CD4-positive, alpha-beta memory T cell (primary cell): ENCODE measurements around the gene CPZ. TPM values are rescaled to one million over a fixed set of nuclear protein-coding genes. Genes with fewer than 3 reads are reported as not detected.

Experiments
- CTCF ChIA-PET: fragments of 350-600 bp; sonication (Branson Sonifier 250); formaldehyde crosslinking; loops from one replicate; lab custom pipeline; 2021; ENCODE audit warnings: inconsistent platforms; ENCODE audit not compliant: partially characterized antibody; lab: Charles Lee
- POLR2A ChIA-PET: fragments of 350-600 bp; sonication (Branson Sonifier 250); formaldehyde crosslinking; loops from one replicate; lab custom pipeline; 2021; ENCODE audit not compliant: partially characterized antibody; lab: Charles Lee
- DNase-seq, 5 donors: peaks; one replicate each; pipeline versions ENCODE4 v3.0.0 to v3.0.0-alpha.2; 2020 to 2022; ENCODE audit warnings: mixed read lengths in 1 of 5
- H3K27ac ChIP-seq: one replicate; pipeline ENCODE4 v1.7.0; 2013; ENCODE audit warnings: low read depth, low read length
- H3K27me3 ChIP-seq: 2 replicates; pipeline ENCODE4 v1.7.0; 2013; ENCODE audit warnings: mild to moderate bottlenecking, low read length, moderate library complexity; ENCODE audit not compliant: insufficient read depth
- H3K36me3 ChIP-seq: 2 replicates; pipeline ENCODE4 v1.7.0; 2013; ENCODE audit warnings: mild to moderate bottlenecking, low read length, moderate library complexity; ENCODE audit not compliant: insufficient read depth
- H3K4me1 ChIP-seq: 2 replicates; pipeline ENCODE4 v1.7.0; 2013; ENCODE audit warnings: mild to moderate bottlenecking, low read length, moderate library complexity; ENCODE audit not compliant: insufficient read depth
- H3K4me3 ChIP-seq, 2 donors: one replicate each; pipeline ENCODE4 v1.7.0; 2013; ENCODE audit warnings: low read length in 2 of 2, mild to moderate bottlenecking in 1 of 2
- H3K9me3 ChIP-seq, 2 donors: one replicate each; pipeline ENCODE4 v1.7.0; 2013; ENCODE audit warnings: low read length in 2 of 2, control low read depth in 1 of 2; ENCODE audit not compliant: control insufficient read depth in 1 of 2
- H3K27ac Mint-ChIP-seq, 7 donors: one replicate each; pipeline ENCODE4 v1.8.0; 2020 to 2021; ENCODE audit warnings: mixed read lengths in 7 of 7, mild to moderate bottlenecking in 6 of 7, inconsistent platforms in 3 of 7, moderate library complexity in 3 of 7
- H3K27me3 Mint-ChIP-seq, 2 donors: one replicate each; pipeline ENCODE4 v1.8.0; 2020 to 2021; ENCODE audit warnings: mixed read lengths in 2 of 2
- H3K36me3 Mint-ChIP-seq, 2 donors: one replicate each; pipeline ENCODE4 v1.8.0; 2020 to 2021; ENCODE audit warnings: mixed read lengths in 2 of 2, inconsistent platforms in 1 of 2, mild to moderate bottlenecking in 1 of 2
- H3K4me1 Mint-ChIP-seq, 4 donors: one replicate each; pipeline ENCODE4 v1.8.0; 2020 to 2021; ENCODE audit warnings: mixed read lengths in 4 of 4, mild to moderate bottlenecking in 1 of 4
- H3K4me3 Mint-ChIP-seq, 8 donors: one replicate each; pipeline ENCODE4 v1.8.0; 2020 to 2021; ENCODE audit warnings: mixed read lengths in 8 of 8, mild to moderate bottlenecking in 7 of 8, moderate library complexity in 6 of 8, inconsistent platforms in 3 of 8
- H3K9me3 Mint-ChIP-seq, 8 donors: one replicate each; pipeline ENCODE4 v1.8.0; 2020 to 2021; ENCODE audit warnings: mixed read lengths in 8 of 8, mild to moderate bottlenecking in 5 of 8, inconsistent platforms in 3 of 8, moderate library complexity in 1 of 8
- intact Hi-C: fragments of 100-400 bp; cut with micrococcal nuclease; formaldehyde crosslinking; loops from one replicate; pipeline ENCODE4 v1.15.1; 2023
- polyA plus RNA-seq, 2 donors: library from polyadenylated mRNA; unstranded; fragments of 300-500 nt; fragmentation: Illumina TruSeq; gene quantifications; one replicate each; pipeline ENCODE4 v1.2.3, GENCODE V29; 2021
- total RNA-seq, 2 experiments: library from RNA; stranded (reverse); gene quantifications; one replicate each; pipeline ENCODE4 v1.2.3, GENCODE V29; 2021

Gene CPZ
- total and polyA plus RNA-seq, 4 experiments from 2014 or later, result not detected

GRCh38 chr4:8578717-8579116 lies 13.8 kb upstream of the CPZ start:
- no peak overlapping the region for H3K27ac Mint-ChIP-seq
- Histone ChIP-seq H3K9me3 (no peaks in the 10 kb centered on the region), H3K27me3 (no peaks in the 10 kb centered on the region), H3K4me1 (no peaks in the 10 kb centered on the region), H3K36me3 (no peaks in the 10 kb centered on the region), H3K4me3 (no peak overlapping the region), H3K27ac (no peak overlapping the region)
- ChIA-PET CTCF (no interaction called here), POLR2A (no interaction called here)
- H3K4me1 Mint-ChIP-seq, result no peaks in the 10 kb centered on the region
- peaks cover 0 to 2% (median 0%) of the 10 kb centered on the region in 8 donors for H3K9me3 Mint-ChIP-seq
- H3K27me3 Mint-ChIP-seq, result peaks cover 9 to 16% of the 10 kb centered on the region in 2 donors
- H3K4me3 Mint-ChIP-seq, result no peak overlapping the region
- intact Hi-C loops, result no loop called here
- no peaks in the 10 kb centered on the region for H3K36me3 Mint-ChIP-seq
- no peak for DNase-seq

- H3K4me3 Mint-ChIP-seq, result no peak overlapping the region
- Histone ChIP-seq H3K4me1 (no peaks in the 10 kb centered on the region), H3K27ac (no peak overlapping the region), H3K9me3 (no peaks in the 10 kb centered on the region), H3K36me3 (no peaks in the 10 kb centered on the region), H3K27me3 (no peaks in the 10 kb centered on the region), H3K4me3 (no peak overlapping the region)
- H3K27ac Mint-ChIP-seq, result no peak overlapping the region
- peaks cover 0 to 2% (median 0%) of the 10 kb centered on the region in 8 donors for H3K9me3 Mint-ChIP-seq
- H3K27me3 Mint-ChIP-seq, result peaks cover 10 to 22% of the 10 kb centered on the region in 2 donors
- no peaks in the 10 kb centered on the region for H3K36me3 Mint-ChIP-seq
- no peaks in the 10 kb centered on the region for H3K4me1 Mint-ChIP-seq
- POLR2A ChIA-PET, result no interaction called here
- intact Hi-C loops, result no loop called here
- DNase-seq, result no peak
- CTCF ChIA-PET, result no interaction called here
Observed at GRCh38 chr4:8579526-8580320, 12.8 kb upstream of the CPZ start.

DNA sequence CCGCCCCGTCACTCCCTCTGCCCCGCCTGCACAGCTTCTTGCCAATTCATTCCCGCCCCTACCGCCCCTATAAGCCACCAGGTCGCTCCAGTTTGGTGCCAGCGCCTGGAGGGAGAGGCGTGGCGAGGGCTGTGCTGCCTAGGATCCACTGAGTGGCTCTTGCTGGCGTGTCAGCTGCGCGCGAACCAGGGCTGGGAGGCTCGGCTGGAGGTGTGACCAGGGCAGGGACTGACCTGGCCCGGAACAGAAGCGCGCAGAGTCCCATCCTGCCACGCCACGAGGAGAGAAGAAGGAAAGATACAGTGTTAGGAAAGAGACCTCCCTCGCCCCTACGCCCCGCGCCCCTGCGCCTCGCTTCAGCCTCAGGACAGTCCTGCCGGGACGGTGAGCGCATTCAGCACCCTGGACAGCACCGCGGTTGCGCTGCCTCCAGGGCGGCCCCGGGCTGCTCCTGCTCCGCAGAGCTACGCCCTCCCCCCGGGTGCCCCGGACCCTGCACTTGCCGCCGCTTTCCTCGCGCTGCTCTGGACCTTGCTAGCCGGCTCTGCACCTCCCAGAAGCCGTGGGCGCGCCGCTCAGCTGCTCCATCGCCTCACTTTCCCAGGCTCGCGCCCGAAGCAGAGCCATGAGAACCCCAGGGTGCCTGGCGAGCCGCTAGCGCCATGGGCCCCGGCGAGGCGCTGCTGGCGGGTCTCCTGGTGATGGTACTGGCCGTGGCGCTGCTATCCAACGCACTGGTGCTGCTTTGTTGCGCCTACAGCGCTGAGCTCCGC lies 12.1 kb upstream of the CPZ start, which contains the start of gene GPR78:
Gene GPR78 (plus strand): TSS at position 72 of the 773 bp plus-strand sequence. CDS start 591 bp downstream, at position 663.
- Histone ChIP-seq H3K9me3 (no peaks in the 10 kb centered on the region), H3K27ac (no peak within 1 kb of the TSS), H3K4me1 (no peaks in the 10 kb centered on the region), H3K27me3 (no peaks in the 10 kb centered on the region), H3K4me3 (no peak within 1 kb of the TSS), H3K36me3 (no peaks in the 10 kb centered on the region)
- Mint-ChIP-seq H3K27me3 (peaks cover 13 to 22% of the 10 kb centered on the region in 2 donors), H3K9me3 (peaks cover 0 to 2% (median 0%) of the 10 kb centered on the region in 8 donors), H3K27ac (no peak within 1 kb of the TSS), H3K36me3 (no peaks in the 10 kb centered on the region), H3K4me1 (no peaks in the 10 kb centered on the region), H3K4me3 (no peak within 1 kb of the TSS)
- intact Hi-C loops, result no loop called here
- ChIA-PET CTCF (no interaction called here), POLR2A (no interaction called here)
- DNase-seq, result peak in 4 of 5 donors; percentile 3 to 16 (median 8)

- Histone ChIP-seq H3K4me1 (no peaks in the 10 kb centered on the region), H3K4me3 (no peak overlapping the region), H3K9me3 (no peaks in the 10 kb centered on the region), H3K27me3 (no peaks in the 10 kb centered on the region), H3K36me3 (no peaks in the 10 kb centered on the region), H3K27ac (no peak overlapping the region)
- DNase-seq, result no peak
- POLR2A ChIA-PET, result no interaction called here
- Mint-ChIP-seq H3K4me1 (no peaks in the 10 kb centered on the region), H3K27ac (no peak overlapping the region), H3K36me3 (no peaks in the 10 kb centered on the region), H3K4me3 (no peak overlapping the region), H3K9me3 (peaks cover 0 to 2% (median 0%) of the 10 kb centered on the region in 8 donors), H3K27me3 (peaks cover 13 to 23% of the 10 kb centered on the region in 2 donors)
- CTCF ChIA-PET, result no interaction called here
- intact Hi-C loops, result no loop called here
Observed at GRCh38 chr4:8581094-8581861, 11.3 kb upstream of the CPZ start.

DNA sequence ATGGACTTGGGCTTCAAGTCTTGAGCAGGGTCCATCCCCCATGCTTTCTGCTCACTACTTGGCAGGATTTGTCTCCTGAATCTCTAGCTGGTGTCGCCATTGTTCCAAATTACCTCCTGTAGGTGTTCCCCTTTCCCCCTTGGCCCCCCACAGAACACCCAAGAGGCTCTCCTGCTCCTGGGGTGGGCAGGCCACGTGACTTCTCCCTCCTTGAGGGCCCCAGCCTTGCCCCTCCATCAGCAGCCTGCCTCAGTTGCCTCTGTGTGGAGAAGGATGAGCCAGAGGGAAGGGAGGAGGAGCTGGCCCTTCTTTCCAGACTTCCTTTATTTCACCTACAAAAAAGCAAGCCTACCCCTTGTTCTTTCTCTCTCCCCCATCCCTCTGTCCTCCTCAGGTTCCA lies 10.5 kb upstream of the CPZ start:
- no peak for DNase-seq
- CTCF ChIA-PET, result no interaction called here
- intact Hi-C loops, result no loop called here

GRCh38 chr4:8582436-8582835 lies 10.1 kb upstream of the CPZ start:
- Histone ChIP-seq H3K4me3 (no peak overlapping the region), H3K27me3 (no peaks in the 10 kb centered on the region), H3K27ac (no peak overlapping the region), H3K36me3 (no peaks in the 10 kb centered on the region), H3K4me1 (no peaks in the 10 kb centered on the region), H3K9me3 (no peaks in the 10 kb centered on the region)
- no peak overlapping the region for H3K27ac Mint-ChIP-seq
- H3K4me1 Mint-ChIP-seq, result no peaks in the 10 kb centered on the region
- peaks cover 8 to 28% of the 10 kb centered on the region in 2 donors for H3K27me3 Mint-ChIP-seq
- H3K9me3 Mint-ChIP-seq, result peaks cover 0 to 2% (median 0%) of the 10 kb centered on the region in 8 donors
- intact Hi-C loops, result no loop called here
- no peak for DNase-seq
- H3K36me3 Mint-ChIP-seq, result no peaks in the 10 kb centered on the region
- POLR2A ChIA-PET, result no interaction called here
- no peak overlapping the region for H3K4me3 Mint-ChIP-seq
- CTCF ChIA-PET, result no interaction called here

More for the DNA sequence above, 10.5 kb upstream of the CPZ start:
- Mint-ChIP-seq H3K4me1 (no peaks in the 10 kb centered on the region), H3K4me3 (no peak overlapping the region), H3K36me3 (no peaks in the 10 kb centered on the region), H3K27ac (no peak overlapping the region), H3K9me3 (peaks cover 0 to 2% (median 0%) of the 10 kb centered on the region in 8 donors), H3K27me3 (peaks cover 11 to 24% of the 10 kb centered on the region in 2 donors)
- no peaks in the 10 kb centered on the region for H3K36me3 ChIP-seq
- H3K9me3 ChIP-seq, result no peaks in the 10 kb centered on the region
- H3K4me1 ChIP-seq, result no peaks in the 10 kb centered on the region
- POLR2A ChIA-PET, result no interaction called here
- no peaks in the 10 kb centered on the region for H3K27me3 ChIP-seq
- no peak overlapping the region for H3K27ac ChIP-seq
- no peak overlapping the region for H3K4me3 ChIP-seq
